Nephron (organoid): Measurements from ENCODE around the gene SEPTIN3.

Experiments
- H3K27ac Mint-ChIP-seq, 3 experiments: 2 replicates each; pipeline ENCODE4 v1.8.0; 2020; ENCODE audit warnings: mixed read lengths in 3 of 3, mild to moderate bottlenecking in 2 of 3, moderate library complexity in 1 of 3
- H3K27me3 Mint-ChIP-seq: 2 replicates; pipeline ENCODE4 v1.8.0; 2021; ENCODE audit warnings: low read depth, mild to moderate bottlenecking, moderate library complexity, mixed read lengths
- H3K36me3 Mint-ChIP-seq: 2 replicates; pipeline ENCODE4 v1.8.0; 2020; ENCODE audit warnings: low read depth, mixed read lengths
- H3K4me1 Mint-ChIP-seq: 2 replicates; pipeline ENCODE4 v1.8.0; 2020; ENCODE audit warnings: mixed read lengths
- H3K4me3 Mint-ChIP-seq, 3 experiments: 2 replicates each; pipeline ENCODE4 v1.8.0; 2020; ENCODE audit warnings: mild to moderate bottlenecking in 3 of 3, mixed read lengths in 3 of 3, moderate library complexity in 2 of 3
- H3K9me3 Mint-ChIP-seq: 2 replicates; pipeline ENCODE4 v1.8.0; 2020; ENCODE audit warnings: mixed read lengths
- TF ChIP-seq, protein P1 (sequence below), 3 experiments: fragments of 200-600 bp; sonication (generic); IDR thresholded peaks; one replicate each; pipeline ENCODE4 v1.5.0; 2021; ENCODE audit warnings: antibody characterized with exemption in 3 of 3; ENCODE audit not compliant: unreplicated experiment in 3 of 3

Gene SEPTIN3

GRCh38 chr22:42016111-42016510 lies 46.9 kb downstream of the SEPTIN3 start:
- Mint-ChIP-seq H3K27ac (no peak overlapping the region), H3K9me3 (peaks cover 13% of the 10 kb centered on the region), H3K4me1 (no peaks in the 10 kb centered on the region), H3K4me3 (no peak overlapping the region), H3K36me3 (no peaks in the 10 kb centered on the region), H3K27me3 (peaks cover 40% of the 10 kb centered on the region)
- TF ChIP-seq, protein P1, sequence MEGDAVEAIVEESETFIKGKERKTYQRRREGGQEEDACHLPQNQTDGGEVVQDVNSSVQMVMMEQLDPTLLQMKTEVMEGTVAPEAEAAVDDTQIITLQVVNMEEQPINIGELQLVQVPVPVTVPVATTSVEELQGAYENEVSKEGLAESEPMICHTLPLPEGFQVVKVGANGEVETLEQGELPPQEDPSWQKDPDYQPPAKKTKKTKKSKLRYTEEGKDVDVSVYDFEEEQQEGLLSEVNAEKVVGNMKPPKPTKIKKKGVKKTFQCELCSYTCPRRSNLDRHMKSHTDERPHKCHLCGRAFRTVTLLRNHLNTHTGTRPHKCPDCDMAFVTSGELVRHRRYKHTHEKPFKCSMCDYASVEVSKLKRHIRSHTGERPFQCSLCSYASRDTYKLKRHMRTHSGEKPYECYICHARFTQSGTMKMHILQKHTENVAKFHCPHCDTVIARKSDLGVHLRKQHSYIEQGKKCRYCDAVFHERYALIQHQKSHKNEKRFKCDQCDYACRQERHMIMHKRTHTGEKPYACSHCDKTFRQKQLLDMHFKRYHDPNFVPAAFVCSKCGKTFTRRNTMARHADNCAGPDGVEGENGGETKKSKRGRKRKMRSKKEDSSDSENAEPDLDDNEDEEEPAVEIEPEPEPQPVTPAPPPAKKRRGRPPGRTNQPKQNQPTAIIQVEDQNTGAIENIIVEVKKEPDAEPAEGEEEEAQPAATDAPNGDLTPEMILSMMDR (IDR thresholded peaks at IDR 0.05; ENCODE audit: unreplicated experiment in 3 of 3), result no peak

DNA sequence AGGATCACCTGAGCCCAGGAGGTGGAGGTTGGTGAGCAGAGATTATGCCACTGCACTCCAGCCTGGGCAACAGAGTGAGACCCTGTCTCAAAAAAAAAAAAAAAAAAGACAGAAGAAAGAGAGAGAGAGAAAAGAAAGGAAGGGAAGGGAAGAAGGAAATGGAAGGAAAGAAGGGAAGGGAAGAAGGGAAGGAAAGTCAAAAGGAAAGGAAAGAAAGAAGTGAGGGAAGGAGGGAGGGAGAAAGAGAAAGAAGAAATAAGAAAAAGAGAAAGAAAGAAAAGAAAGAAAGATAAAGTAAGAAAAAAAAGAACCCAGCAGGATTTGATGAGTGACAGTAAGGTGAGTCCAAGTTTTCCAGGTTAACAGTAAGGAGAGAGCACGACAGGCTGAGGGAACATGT lies 49.0 kb downstream of the SEPTIN3 start:
- TF ChIP-seq, protein P1 (IDR thresholded peaks at IDR 0.05; ENCODE audit: unreplicated experiment in 3 of 3), result no peak
- no peaks in the 10 kb centered on the region for H3K4me1 Mint-ChIP-seq
- H3K9me3 Mint-ChIP-seq, result peaks cover 4% of the 10 kb centered on the region
- H3K4me3 Mint-ChIP-seq, result no peak overlapping the region
- H3K27ac Mint-ChIP-seq, result no peak overlapping the region
- H3K27me3 Mint-ChIP-seq, result peaks cover 40% of the 10 kb centered on the region
- no peaks in the 10 kb centered on the region for H3K36me3 Mint-ChIP-seq
